Activated effector memory CD4-positive, alpha-beta T cell treated with anti-CD3 and anti-CD28 coated beads, Interleukin-2, amount 50 U/mL, for 16 hours (primary cell): ENCODE measurements around the gene NHERF2.

Experiments used
- DNase-seq: peaks from one replicate; pipeline ENCODE4 v3.0.0-alpha.2; 2020

NHERF2 gene

GRCh38 chr16:2084895-2085625 lies 58.4 kb downstream of the NHERF2 start:
- no peak for DNase-seq

GRCh38 chr16:2085669-2086068 lies 59.0 kb downstream of the NHERF2 start:
- DNase-seq: no peak

- no peak for DNase-seq
Measured at GRCh38 chr16:2086106-2086742, 59.5 kb downstream of the NHERF2 start.

- no peak for DNase-seq
Measured at GRCh38 chr16:2086812-2087747, 60.4 kb downstream of the NHERF2 start.

- no peak for DNase-seq
Measured at GRCh38 chr16:2087748-2088631, 61.3 kb downstream of the NHERF2 start.
